Activated T-cell treated with anti-CD3 and anti-CD28 coated beads, Interleukin-2, amount 50 U/mL, for 72 hours (primary cell): ENCODE results near the gene TGFB3. TPM values are rescaled to one million over a fixed set of nuclear protein-coding genes. Genes with fewer than 3 reads are reported as not detected.
"Not testable (repeated sequence)": the region's sequence is repeated elsewhere in the genome, so short reads cannot be mapped to it uniquely, and the experiment has no call there.

Source experiments
- ATAC-seq, 2 donors: fragments of 150-1000 bp; cut with Tn5 transposase; replicated peaks in 1 of 2; 2 replicates each; pipeline ENCODE4 v1.10.0; 2021; ENCODE audit warnings: moderate library complexity in 2 of 2, mild to moderate bottlenecking in 1 of 2
- DNase-seq, 2 donors: peaks; one replicate each; pipeline ENCODE4 v3.0.0; 2021 to 2022; ENCODE audit warnings: mixed read lengths in 1 of 2
- H3K27ac Mint-ChIP-seq: one replicate; pipeline ENCODE4 v1.8.0; 2022; ENCODE audit warnings: mild to moderate bottlenecking, moderate library complexity, mixed read lengths
- H3K27me3 Mint-ChIP-seq: one replicate; pipeline ENCODE4 v1.8.0; 2022; ENCODE audit warnings: low read depth, mixed read lengths
- H3K36me3 Mint-ChIP-seq, 2 donors: one replicate each; pipeline ENCODE4 v1.8.0; 2022; ENCODE audit warnings: mixed read lengths in 2 of 2, mild to moderate bottlenecking in 1 of 2; ENCODE audit not compliant: insufficient read depth in 2 of 2
- H3K4me1 Mint-ChIP-seq: one replicate; pipeline ENCODE4 v1.8.0; 2022; ENCODE audit warnings: low read depth, mixed read lengths
- H3K4me3 Mint-ChIP-seq, 2 donors: one replicate each; pipeline ENCODE4 v1.8.0; 2022; ENCODE audit warnings: mild to moderate bottlenecking in 2 of 2, mixed read lengths in 2 of 2, moderate library complexity in 2 of 2
- H3K9me3 Mint-ChIP-seq, 2 donors: one replicate each; pipeline ENCODE4 v1.8.0; 2022; ENCODE audit warnings: mixed read lengths in 2 of 2
- total RNA-seq, 2 donors: library from RNA; stranded (reverse); gene quantifications; one replicate each; pipeline ENCODE4 v1.2.3, GENCODE V29; 2022

The TGFB3 gene
- total RNA-seq: 1 to 10 TPM; 5.5 to 9.3 TPM

- ATAC-seq: peak; percentile 72 to 75
- no peaks in the 10 kb centered on the region for H3K36me3 Mint-ChIP-seq
- H3K27me3 Mint-ChIP-seq: no peaks in the 10 kb centered on the region
- no peaks in the 10 kb centered on the region for H3K9me3 Mint-ChIP-seq
- peak within 1 kb of the TSS; percentile 14 for H3K27ac Mint-ChIP-seq
- peak within 1 kb of the TSS; percentile 81 to 90 for H3K4me3 Mint-ChIP-seq
- peaks cover 52% of the 10 kb centered on the region for H3K4me1 Mint-ChIP-seq
- peak; percentile 67 to 68 for DNase-seq
Observed at GRCh38 chr14:75981426-75982265, at the start of gene TGFB3. Gene TGFB3 (minus strand): TSS chr14:75981995. CDS start chr14:75980893, 1,102 bp downstream.

DNA sequence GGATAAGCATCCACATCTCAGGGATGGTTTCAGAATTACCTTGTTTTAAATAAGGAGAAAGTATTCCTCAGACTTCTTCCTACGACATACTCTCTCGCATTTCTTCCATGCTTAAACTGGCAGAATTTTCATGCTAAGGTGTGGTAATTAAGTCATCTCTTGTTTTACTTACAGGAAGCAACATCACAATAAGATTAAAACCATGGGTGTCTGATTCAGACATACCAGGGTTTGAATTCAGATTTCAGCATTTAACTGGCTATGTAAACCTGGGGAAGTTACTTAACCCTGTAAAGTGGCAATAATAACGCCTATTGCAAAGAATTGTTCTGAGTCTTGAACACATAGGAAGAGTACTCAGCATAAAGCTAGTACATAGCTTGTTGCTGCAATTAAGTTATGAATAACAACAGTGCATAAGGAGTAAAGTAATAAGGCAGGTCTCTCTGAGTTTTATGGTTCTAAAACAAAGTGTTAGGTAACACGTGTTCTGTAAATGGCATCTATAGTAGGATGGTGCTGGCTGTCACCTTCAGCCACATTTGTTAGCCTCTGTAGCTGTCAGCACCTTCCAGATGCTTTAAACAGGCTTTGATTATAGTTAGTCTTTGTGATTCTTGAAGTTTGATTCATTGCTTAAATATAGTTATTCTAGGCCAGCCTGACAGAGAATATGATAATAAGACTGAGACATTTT lies 42.6 kb upstream of the TGFB3 start:
- Mint-ChIP-seq H3K27me3 (no peaks in the 10 kb centered on the region), H3K4me3 (no peak overlapping the region), H3K36me3 (peaks cover 8 to 9% of the 10 kb centered on the region in 2 donors), H3K4me1 (no peaks in the 10 kb centered on the region), H3K9me3 (peaks cover 6 to 7% of the 10 kb centered on the region in 2 donors), H3K27ac (no peak overlapping the region)
- ATAC-seq: no peak
- no peak for DNase-seq

- Mint-ChIP-seq H3K9me3 (peaks cover 8 to 9% of the 10 kb centered on the region in 2 donors), H3K36me3 (peaks cover 8 to 11% of the 10 kb centered on the region in 2 donors), H3K4me3 (no peak overlapping the region), H3K4me1 (no peaks in the 10 kb centered on the region), H3K27ac (no peak overlapping the region), H3K27me3 (no peaks in the 10 kb centered on the region)
- DNase-seq: no peak
- ATAC-seq: no peak
Observed at GRCh38 chr14:76023757-76024156, 42.0 kb upstream of the TGFB3 start.

DNA sequence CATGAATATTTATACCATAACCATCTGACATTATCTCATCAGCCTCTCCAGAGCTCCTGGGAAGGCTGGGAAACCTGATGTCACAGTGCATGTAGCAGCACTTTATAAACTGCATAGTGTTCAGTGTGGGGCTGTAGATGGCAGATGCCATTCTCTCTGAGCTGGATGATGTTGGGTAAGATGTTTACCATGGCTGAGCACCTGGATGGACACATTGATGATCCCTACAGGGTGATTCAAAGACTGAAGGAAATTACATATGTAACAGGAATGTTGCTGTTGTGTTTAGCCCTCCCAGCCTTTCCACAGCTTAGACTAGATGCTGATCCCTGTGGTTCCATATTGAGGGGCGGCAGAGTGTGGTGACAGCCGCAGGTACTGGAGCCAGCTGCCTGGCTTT lies 41.2 kb upstream of the TGFB3 start:
- H3K36me3 Mint-ChIP-seq: peaks cover 11 to 13% of the 10 kb centered on the region in 2 donors
- H3K4me3 Mint-ChIP-seq: no peak overlapping the region
- H3K27me3 Mint-ChIP-seq: no peaks in the 10 kb centered on the region
- H3K9me3 Mint-ChIP-seq: peaks cover 8 to 9% of the 10 kb centered on the region in 2 donors
- no peak overlapping the region for H3K27ac Mint-ChIP-seq
- ATAC-seq (no peak), DNase-seq (no peak)
- H3K4me1 Mint-ChIP-seq: no peaks in the 10 kb centered on the region

DNA sequence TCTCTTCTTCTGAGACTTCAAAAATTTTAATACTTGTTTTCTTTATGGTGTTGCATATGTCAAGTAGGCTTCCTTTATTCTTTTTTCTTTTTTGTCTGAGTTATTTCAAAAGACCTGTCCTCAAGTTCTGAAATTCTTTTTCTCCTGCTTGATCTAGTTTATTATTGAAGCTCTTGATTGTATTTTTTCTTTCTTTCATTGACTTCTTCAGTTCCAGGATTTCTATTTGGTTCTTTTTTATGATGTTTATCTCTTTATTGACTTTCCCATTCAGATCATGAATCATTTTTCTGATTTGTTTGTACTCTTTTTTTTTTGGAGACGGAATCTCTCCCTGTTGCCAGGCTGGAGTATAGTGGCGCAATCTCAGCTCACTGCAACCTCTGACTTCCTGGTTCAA lies 37.9 kb upstream of the TGFB3 start:
- H3K36me3 Mint-ChIP-seq: peaks cover 11 to 21% of the 10 kb centered on the region in 2 donors
- no peak overlapping the region for H3K27ac Mint-ChIP-seq
- no peak for ATAC-seq
- DNase-seq: no peak
- no peaks in the 10 kb centered on the region for H3K4me1 Mint-ChIP-seq
- no peaks in the 10 kb centered on the region for H3K27me3 Mint-ChIP-seq
- peaks cover 10 to 11% of the 10 kb centered on the region in 2 donors for H3K9me3 Mint-ChIP-seq
- no peak overlapping the region for H3K4me3 Mint-ChIP-seq

DNA sequence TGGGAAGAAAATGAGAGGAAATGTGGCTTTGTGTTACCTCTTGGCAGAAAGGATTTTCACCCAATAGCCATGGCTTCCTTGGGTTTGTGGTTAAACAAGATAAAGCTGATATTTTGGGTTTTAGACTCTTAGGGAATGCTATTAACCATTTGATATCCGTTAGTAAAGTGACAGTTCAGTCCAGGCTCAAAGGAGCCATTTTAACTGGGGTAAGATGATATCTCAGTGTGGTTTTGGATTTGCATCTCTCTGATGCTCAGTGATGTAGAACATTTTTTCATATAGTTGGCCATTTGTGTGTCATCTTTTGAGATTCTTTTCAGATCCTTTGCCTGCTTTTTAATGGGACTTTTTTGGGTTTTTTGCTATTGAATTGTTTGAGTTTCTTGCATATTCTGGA lies 33.9 kb upstream of the TGFB3 start:
- no peak for DNase-seq
- peaks cover 10 to 11% of the 10 kb centered on the region in 2 donors for H3K9me3 Mint-ChIP-seq
- no peak overlapping the region for H3K27ac Mint-ChIP-seq
- H3K4me1 Mint-ChIP-seq: no peaks in the 10 kb centered on the region
- H3K4me3 Mint-ChIP-seq: no peak overlapping the region
- H3K27me3 Mint-ChIP-seq: no peaks in the 10 kb centered on the region
- H3K36me3 Mint-ChIP-seq: peaks cover 10 to 21% of the 10 kb centered on the region in 2 donors
- ATAC-seq: no peak

- H3K36me3 Mint-ChIP-seq: peaks cover 6 to 19% of the 10 kb centered on the region in 2 donors
- H3K27me3 Mint-ChIP-seq: no peaks in the 10 kb centered on the region
- ATAC-seq (no peak), DNase-seq (no peak)
- H3K27ac Mint-ChIP-seq: no peak overlapping the region
- peaks cover 8 to 9% of the 10 kb centered on the region in 2 donors for H3K9me3 Mint-ChIP-seq
- no peaks in the 10 kb centered on the region for H3K4me1 Mint-ChIP-seq
- H3K4me3 Mint-ChIP-seq: no peak overlapping the region
Observed at GRCh38 chr14:76015191-76015590, 33.4 kb upstream of the TGFB3 start.

DNA sequence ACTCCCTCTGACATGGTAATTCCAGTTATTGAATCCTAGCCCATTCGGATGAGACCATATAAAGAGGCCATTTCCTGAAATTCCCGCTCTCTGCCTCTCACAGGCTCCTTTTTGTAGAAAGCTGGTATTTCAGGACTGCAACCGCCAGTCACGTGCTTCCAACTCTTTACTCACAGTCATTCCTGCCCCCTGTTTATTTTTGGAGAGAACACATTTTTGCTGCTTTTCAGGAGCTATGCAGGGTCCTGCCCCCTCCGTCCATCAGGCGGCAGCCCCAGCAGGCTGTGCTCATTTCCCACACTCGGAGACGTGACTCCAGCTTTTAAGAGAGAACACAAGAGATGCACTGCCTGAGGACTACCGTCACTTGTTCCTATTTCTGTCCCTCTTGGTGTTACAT lies 30.6 kb upstream of the TGFB3 start:
- Mint-ChIP-seq H3K36me3 (peaks cover 0 to 4% of the 10 kb centered on the region in 2 donors), H3K27me3 (no peaks in the 10 kb centered on the region), H3K27ac (no peak overlapping the region), H3K9me3 (peaks cover 0 to 3% of the 10 kb centered on the region in 2 donors), H3K4me3 (no peak overlapping the region), H3K4me1 (no peaks in the 10 kb centered on the region)
- DNase-seq: no peak
- no peak for ATAC-seq

DNA sequence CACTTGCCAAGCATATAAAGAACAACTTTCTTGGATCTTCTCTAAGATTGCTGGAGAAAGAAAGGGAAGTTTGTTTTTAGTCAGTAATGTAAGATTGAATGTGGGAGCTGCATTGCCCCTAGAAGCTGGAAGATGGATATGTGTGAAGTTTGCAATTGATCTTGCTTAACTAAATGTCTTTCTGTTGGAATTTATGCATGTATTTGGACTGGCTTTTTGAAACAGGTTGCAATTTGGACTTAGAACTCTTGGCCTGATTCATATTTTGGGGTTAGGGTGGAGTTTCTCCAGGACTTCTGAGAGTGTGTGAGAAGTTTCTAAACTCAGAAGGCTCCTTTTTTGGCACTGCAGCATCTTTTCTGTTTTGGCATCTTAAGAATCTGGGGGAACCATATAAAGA lies 30.1 kb upstream of the TGFB3 start:
- Mint-ChIP-seq H3K4me1 (no peaks in the 10 kb centered on the region), H3K36me3 (peaks cover 0 to under 1% of the 10 kb centered on the region in 2 donors), H3K27ac (no peak overlapping the region), H3K27me3 (no peaks in the 10 kb centered on the region), H3K9me3 (no peaks in the 10 kb centered on the region), H3K4me3 (no peak overlapping the region)
- DNase-seq: no peak
- no peak for ATAC-seq

GRCh38 chr14:76009627-76010026 lies 27.8 kb upstream of the TGFB3 start:
- H3K27ac Mint-ChIP-seq, H3K4me1 Mint-ChIP-seq, H3K27me3 Mint-ChIP-seq, H3K4me3 Mint-ChIP-seq, DNase-seq, ATAC-seq, H3K9me3 Mint-ChIP-seq: not testable (repeated sequence)
- peaks cover 2 to 11% of the 10 kb centered on the region in 2 donors for H3K36me3 Mint-ChIP-seq

DNA sequence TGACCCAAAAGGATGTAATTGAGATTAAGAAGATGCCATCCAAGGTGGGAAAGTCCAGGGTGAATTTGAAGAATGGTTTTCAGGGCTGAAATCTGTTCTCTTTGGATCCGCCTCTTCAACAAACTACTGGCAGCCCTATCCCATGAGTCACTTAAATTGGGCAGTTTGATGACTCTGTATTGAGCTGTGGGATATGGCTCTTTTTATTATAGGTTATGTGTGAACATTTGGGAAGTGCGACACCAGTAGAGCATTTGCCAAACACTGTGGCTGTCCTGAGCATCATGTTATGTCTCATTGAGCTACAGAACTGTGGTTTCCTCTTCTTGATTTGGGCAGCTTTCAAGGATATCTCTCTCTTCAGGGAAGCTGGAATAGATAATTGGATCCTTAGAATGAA lies 26.1 kb upstream of the TGFB3 start:
- Mint-ChIP-seq H3K36me3 (peaks cover 7 to 18% of the 10 kb centered on the region in 2 donors), H3K27me3 (no peaks in the 10 kb centered on the region), H3K9me3 (peaks cover 2 to 6% of the 10 kb centered on the region in 2 donors), H3K4me3 (no peak overlapping the region), H3K27ac (no peak overlapping the region), H3K4me1 (no peaks in the 10 kb centered on the region)
- DNase-seq: no peak
- no peak for ATAC-seq

DNA sequence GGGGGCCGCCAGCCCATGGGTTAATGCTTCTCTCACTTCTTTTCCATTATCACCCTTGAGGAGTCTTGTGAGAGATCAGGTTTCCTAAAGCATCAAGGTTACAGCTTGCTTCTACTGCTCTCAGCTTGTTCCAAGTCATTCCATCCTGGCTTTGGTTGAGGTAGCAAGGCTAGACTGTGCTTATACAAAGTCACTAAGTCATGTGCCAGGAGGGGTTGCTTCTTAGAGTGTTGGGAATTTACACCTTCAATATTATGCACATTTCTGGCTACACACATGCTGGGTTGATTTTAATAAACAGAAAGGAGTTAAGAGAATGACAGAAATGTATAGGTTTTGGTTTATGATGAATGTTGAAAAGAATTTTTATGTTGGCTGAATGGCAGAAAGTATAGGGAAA lies 25.6 kb upstream of the TGFB3 start:
- Mint-ChIP-seq H3K27ac (no peak overlapping the region), H3K4me3 (no peak overlapping the region), H3K4me1 (no peaks in the 10 kb centered on the region), H3K9me3 (peaks cover 2 to 7% of the 10 kb centered on the region in 2 donors), H3K36me3 (peaks cover 8 to 18% of the 10 kb centered on the region in 2 donors), H3K27me3 (no peaks in the 10 kb centered on the region)
- DNase-seq (no peak), ATAC-seq (no peak)

DNA sequence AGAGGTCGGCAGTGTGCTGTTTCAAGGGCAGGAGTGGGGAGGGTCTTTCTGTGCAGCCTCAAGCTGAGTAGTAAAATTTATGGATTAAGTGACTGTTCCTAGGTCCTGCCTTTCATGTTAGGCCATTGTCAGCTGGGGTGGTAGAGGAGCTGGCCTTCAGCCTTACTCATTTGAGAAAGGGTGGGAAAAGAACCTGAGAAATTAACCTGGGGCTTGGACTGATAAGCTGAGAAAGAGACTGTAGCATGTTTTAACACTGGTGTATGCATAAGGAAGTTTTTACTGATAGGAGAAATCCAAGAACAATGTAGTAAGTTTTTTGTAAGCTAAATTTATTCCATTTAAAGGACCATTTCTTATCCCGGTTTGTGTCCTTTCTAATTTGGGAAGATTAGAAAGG lies 24.5 kb upstream of the TGFB3 start:
- DNase-seq (no peak), ATAC-seq (no peak)
- Mint-ChIP-seq H3K36me3 (peaks cover 10 to 20% of the 10 kb centered on the region in 2 donors), H3K9me3 (peaks cover 2 to 10% of the 10 kb centered on the region in 2 donors), H3K27ac (no peak overlapping the region), H3K4me1 (no peaks in the 10 kb centered on the region), H3K4me3 (no peak overlapping the region), H3K27me3 (no peaks in the 10 kb centered on the region)
